TTC549 (cell line): ENCODE results near the gene PSPN.
A peak's percentile ranks its signal among the peaks of the same experiment; 100 is the strongest.

Experiments
- FAIRE-seq: peaks from 2 replicates; lab custom pipeline; 2012; peaks lifted over from hg19 to GRCh38; lab: Jason Lieb, UNC

The PSPN gene, protein sequence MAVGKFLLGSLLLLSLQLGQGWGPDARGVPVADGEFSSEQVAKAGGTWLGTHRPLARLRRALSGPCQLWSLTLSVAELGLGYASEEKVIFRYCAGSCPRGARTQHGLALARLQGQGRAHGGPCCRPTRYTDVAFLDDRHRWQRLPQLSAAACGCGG

DNA sequence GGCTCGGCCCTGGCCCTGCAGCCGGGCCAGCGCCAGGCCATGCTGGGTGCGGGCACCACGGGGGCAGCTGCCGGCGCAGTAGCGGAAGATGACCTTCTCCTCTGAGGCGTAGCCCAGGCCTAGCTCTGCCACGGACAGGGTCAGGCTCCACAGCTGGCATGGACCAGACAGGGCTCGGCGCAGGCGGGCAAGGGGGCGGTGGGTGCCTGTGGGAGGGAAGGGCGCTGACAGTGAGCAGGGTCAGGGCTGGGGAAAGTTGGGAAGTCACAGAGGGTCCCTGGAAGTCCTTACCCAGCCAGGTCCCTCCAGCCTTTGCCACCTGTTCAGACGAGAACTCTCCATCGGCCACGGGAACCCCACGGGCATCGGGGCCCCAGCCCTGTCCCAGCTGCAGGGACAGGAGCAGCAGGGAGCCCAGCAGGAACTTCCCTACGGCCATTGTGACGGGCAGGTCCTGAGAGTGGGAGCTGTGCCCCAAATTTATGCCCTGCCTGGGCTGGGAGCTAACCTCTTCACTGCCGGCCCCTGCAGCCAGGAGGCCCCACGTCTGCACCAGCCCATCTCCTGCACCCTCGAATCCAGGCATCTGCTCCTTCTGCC is at the start of gene PSPN:
Gene PSPN, minus strand, starts transcription at position 523 of the 600 bp plus-strand sequence. Its CDS starts 84 bp downstream, at position 439.
- no peak for FAIRE-seq

DNA sequence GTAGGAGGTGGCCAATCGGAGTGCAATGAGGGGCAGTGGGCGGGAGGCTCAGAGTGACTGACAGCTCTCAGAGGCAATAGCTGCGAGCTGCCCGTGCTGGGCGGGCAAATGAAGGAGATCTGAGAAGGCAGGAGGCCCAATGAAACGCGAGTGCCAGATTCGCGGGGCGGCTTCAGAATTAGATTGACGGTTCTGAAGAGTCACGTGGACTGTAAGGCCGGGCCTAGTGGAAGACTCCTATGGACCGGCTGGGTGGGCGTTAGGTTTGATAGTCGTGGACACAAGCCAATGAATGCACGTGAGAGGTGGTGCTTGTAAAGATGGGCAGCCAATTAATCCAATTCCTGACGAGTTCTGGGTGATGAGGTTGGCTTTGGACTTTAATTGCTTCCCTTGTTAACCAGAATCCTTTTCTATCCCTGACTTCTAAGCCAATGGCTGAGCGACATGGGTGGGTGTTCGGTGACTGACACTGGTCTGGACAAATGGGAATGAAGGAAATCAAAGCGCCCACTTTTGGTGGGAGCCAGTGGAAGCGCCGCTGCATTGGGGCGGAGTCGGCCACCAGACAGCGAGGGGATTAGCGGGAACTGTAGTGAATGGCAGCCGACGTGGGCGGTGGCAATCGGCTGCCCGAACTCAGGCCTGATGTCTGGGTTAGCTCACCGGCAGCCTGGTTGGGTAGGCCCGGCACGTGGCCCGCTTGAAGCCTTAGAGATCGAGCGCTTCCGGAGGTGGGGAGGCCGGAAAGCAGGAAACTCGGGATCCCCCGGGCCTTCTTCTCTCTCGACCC is 49.4 kb upstream of the PSPN start:
- peak; percentile 99 for FAIRE-seq

DNA sequence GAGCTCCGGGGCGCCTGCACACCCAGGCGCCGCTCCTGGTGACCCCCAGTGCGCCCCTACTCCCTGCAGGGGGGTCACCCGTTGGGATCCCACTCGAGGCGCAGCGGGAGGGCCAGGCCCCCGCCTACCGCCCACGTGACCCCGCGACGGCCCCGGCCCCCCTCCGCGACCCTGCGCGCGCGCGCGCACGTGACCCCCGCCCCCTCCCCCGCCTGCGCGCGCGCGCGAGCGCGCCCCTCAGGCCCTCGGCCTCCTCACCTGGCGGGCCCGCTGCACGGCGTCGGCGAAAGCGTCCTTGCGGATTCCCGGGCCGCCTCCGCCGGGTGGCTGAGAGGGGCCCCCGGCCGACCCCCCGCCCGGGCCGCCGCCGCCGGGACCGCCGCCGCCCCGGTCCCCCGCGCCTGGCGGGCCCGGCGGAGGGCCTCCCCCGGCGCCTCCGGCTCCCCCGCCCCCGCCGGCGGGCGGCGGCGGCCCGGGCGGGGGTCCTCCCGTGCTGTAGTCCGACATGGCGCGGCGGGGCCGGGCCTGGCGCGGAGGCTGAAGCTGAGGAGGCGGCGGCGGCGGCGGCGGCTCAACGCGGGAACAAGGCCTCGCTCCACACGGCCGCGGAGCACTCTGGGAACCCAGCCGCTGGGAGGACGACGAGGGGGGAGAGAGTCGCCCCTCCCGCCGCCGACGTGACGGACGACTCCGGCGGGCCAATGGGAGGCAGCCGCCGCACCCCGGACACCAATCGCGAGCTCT is 48.6 kb upstream of the PSPN start, which contains the start of gene KHSRP:
Gene KHSRP, minus strand, starts transcription at position 617 of the 744 bp plus-strand sequence. Its CDS starts 110 bp downstream, at position 507.
- FAIRE-seq = no peak

DNA sequence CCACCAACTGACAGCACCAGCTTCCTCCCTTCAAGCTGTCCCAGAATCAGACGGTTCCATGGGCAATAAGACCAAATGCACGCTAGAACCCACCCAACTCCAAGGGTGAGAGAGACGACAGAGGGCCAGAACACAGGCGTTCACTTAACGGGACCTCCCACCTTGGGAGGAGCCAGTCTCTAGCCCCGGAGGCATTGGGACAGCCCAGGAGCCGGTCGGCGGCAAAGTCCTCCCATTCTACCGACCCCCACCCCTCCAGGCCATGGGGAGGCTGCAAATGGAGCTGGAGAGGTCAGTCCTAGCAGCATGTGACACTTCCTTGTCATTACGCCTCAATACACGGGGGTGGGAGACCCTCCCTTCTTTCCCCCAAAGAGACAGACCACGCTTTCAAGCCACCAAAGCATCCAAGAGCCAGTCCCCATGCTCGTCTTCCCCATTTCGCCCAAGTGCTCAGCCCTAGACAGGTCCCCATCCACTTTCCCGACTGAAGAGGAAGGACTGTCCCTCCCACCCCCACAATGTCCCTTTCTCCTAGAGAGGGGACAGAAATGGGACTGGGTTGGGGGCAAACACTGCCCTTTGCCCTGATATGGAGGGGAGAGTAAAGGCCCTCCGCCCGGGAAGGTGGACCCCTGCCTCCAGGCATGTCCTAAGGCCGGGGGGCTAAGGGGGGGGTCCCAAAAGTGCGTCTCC is 47.9 kb upstream of the PSPN start:
- FAIRE-seq = no peak

DNA sequence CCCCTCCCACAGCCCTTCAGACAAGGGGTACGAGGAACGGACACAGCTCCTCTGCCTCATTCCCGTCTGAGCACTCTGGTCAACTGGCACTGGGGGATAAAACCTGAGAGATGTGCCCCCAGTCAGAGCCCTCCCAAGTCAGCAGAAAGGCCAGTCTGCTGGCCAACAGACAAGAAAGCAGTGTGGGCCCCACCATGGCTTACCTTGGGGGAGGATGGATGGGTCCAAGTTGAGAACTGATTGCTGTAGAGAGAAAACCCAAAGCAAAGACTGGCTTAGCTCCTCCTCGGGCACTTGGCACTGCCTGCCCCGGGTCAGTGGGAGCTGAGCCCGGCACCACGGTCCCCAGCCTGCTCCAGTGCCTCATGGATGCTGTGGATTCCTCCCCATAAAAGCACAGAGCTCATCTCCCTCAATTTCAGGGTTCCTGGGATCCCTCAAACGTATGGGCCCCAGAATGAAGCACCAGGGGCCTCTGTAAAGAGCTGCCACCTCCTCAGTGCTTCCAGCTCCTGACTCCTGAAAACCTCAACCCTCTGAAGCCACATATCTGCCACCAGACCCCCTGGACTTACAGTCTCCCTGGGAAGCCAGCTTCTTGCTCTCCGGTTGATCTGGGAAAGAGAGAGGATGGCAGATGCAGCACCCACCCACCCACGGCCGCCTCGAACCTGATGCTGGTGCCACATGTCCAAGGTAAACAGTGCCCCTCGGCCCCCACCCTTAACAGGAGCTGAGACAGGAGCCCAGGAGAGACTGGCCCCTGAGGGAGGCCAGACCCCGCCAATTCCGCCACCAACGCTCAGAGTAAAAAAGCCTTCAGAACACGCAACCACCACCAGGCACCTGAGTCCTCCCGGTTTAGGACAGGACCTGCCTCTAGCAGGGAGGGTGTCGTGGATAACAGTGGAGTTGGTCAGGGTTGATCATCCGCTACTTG is 45.6 kb upstream of the PSPN start:
- FAIRE-seq = no peak

DNA sequence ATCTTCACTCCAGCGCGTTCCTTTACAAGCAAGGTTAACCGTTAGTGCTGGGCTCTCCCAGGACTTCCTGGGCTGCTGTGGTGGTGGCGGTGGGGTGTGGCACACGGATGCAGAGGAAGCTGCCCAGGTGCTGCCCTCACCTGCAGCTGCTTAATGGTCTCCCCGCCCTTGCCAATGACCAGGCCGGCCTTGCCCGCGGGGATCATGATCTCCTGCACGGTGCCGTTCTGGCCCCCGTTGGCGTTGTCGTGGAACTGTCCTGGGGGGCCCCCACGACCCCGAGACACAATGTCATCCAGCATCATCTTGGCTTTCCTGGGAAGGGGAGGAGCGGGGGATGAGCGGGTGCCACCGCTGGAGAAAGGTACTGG is 42.8 kb upstream of the PSPN start:
- FAIRE-seq = no peak

DNA sequence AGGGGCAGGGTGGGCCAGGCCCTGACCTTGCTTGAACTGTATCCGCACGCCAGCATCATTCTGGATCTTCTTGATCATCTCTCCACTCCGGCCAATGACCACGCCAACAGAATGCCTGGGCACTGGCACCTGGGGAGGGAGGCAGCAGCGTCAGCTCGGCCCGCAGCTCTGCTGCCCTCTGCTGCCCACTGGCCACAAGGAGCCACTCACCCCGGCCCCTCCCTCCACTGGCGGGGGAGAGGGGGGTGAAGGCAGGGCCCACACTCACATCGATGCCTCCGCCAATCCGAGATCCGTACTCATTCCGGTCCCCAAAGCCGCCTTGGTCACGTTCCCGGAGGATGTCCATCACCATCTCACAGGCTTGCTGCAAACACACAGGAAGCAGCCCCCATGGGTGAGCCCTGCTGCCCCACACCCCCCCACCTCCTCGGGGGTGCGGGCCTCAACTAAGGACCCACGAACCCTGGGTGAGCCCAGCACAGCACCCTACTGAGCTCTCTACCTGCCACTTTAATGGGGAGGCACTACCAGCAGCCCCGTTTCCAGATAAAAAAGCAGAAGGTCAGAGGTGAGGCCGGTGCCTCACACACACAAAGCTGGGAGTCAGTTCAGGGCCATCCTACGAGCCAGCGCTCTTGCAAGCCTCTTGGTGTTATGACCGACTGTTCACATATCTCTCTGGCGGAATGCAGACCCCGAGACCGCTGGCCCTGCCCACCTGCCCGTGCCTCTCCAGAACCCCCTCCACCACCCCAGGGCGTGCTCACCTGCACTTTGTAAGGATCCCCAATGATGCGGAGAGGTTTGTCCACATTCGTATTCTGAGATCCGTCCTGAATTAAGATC is 42.2 kb upstream of the PSPN start:
- FAIRE-seq = no peak

DNA sequence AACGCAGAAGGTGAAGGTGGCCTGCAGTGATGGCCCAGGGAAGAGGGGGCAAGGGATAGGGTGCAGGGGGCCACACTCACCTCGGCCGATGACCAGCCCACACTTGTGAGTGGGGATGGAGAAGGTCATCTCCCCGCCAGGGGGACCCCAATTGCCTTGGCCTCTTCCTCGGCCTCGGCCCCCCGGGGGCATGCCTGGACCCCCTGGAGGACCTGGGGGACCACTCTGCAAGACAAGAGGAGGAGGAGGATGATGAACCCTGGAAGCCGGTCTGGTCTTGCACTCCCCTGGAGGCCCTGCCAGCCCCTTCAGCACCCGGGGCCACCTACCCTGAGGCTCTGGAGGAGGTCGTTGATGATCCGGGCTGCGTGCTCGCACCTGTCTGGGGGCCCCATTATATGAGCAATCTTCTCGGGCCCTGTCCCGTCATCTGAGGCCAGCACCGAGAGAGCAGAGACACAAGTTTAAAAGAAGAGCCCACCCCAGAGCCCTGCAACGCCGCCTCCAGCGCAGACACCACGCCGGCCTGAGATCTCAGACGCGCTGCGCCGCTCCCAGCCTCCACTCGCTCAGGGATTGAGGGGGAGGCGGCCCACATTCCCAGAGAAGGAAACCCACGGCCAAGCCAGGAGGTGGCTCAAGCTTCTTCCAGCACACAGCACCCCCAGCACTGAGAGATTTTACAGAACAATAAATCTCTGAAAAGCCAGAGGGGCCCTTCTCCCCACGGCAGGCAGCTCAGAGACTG is 41.1 kb upstream of the PSPN start:
- FAIRE-seq = no peak

DNA sequence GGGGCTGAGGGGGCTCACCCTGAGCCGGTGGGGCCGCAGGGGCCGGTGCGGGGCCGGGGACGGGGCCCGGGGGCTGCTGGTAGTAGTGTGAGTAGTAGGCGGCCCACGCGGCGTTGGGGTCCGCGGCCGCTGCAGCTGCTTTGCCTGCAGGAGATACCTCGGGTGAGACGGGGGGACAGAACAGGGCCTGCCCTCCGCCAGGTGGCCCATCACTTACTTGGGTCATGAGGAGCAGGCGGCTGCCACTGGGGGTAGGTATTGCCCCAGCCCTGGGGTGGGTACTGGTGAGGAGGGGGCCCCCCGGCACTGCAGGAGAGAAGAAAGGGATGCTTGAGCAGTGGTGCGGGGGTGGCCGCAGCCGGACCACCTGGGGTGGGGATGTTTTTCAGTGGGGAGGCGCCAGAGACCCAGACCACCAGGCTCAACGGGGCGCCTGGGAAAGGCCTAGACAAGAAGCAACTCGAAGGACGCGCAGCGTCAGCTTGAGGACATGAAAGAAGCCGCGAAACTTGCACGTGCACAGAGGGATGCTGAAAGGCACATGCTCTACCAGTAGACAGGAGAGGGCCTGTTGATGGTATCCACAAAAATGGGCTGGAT is 40.0 kb upstream of the PSPN start:
- no peak for FAIRE-seq

DNA sequence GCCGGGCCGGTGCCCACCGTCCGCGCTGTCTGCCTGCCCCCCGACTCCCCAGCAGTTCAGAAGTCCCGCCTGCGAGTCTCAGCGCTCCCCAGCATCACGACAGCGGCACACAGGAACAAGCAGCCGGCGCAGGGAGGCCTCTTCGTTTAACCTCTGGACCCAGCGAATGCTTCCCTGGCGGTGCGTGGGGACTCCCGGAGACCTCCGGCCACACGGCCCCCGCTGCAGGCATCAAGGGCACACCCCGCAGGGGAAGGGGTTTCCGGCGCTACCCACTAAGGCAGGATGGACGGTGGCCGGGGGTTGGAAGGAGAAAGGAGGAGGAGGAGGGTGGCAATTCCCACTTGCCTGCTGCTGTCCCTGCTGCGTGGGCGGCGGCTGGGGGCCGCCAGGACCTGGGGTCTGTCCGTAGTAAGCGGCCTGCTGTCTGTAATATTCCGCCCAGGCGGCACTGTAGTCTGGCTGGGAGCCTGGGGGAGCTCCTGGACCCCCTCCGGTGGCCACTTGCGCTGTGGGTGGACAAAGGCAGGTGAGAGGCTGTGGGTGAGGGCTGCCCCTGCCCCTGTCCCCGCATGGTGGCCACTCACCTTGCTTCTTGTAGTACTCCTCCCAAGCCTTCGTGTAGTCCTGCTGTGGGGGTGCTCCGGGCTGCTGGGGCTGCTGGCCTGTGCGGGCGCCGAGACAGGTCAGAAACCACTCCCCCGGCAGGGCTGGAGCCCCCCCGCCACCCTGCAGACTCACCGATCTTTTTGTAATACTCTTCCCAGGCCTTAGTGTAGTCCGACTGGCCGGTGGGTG is 39.3 kb upstream of the PSPN start:
- FAIRE-seq = no peak

DNA sequence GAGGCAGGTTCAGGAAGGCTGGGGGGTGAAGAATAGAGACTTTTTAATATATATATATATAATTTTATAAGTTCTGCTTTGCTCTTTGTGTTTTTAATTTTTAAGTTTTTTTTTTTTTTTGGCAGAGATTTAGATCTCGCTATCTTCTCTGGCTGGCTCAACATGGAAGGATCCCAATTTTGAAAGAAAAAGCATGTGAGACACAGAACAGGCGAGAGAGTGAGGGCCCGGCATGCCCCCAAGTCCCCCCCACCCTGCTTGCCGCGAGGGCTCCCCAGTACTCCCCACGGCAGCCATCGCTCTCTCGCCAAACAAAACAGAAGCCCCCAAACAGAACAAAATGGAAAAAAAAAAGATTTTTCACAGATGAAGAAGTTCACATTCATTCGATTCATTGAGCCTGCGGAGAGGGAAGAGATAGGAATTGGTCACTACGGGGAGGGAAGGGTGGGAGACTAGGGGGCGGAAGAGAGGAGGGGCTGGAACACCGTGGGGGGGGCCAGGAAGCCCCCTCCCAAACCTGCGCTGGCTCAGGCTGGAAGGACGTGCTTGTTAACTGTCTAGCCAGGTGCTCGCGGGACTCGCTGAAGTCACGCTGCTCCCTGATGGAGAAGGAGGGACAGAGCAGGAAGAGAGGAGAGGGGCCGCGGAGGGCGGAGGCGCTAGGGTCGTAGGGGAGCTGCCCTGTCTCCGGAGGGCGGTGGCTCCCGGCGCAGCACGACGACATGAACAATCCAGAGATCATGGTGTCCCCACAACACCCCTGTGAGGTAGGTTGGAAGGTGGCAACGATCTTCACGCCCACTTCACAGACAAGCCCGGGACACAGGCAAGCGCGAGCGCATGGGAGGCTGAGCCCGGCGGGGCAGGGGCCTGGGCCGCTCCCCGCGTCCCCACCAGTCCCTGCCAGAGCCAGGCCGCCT is 38.2 kb upstream of the PSPN start:
- no peak for FAIRE-seq

DNA sequence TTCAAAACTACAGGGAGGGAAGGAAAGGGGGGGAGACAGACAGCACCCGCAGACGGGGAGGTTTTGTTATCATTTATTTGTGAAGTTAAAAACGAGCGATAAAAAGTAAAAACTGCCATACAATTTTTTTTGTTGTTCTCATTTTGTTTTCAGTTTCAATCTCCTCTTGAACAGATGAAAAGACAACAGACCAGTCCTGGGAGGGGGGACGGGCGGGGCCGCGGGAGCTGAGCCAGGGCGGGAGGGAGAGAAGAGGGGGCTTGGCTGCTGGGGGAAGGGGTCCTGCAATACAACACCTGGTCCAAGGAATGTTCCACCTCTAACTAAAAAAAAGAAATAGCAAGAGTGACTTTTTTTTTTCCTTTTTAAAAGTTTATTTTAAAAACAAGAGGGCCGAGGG is 37.6 kb upstream of the PSPN start:
- no peak for FAIRE-seq

DNA sequence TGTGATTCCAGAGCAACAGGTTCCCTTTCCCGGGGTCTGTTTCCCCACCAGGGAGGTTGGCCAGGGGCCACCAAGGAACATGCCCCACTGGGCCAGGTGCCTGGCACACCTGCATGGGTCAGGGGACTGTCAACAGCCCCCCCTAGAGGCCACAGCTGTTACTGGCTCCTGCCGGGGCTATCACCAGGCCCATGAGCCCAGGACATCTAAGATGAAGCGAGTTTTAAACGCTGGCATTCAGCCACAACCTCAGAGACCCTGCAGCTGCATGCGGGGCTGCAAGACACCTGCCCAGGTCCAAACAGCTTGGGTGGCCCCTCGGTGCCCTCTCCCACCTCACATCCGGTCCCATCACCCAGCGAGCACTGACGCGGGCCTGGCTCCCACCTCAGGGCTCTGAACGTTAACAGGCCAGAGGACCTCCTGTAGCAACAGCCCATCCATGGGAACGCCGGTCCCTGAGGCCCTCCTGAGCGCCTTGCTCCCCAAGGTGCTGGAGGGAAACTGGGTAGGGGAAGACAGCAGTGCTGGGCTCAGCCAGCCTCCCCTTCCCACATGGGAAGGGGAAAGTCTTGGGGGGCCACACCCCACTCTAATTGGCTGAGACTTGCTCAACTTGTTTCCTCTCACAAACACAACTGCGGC is 36.8 kb upstream of the PSPN start:
- no peak for FAIRE-seq

DNA sequence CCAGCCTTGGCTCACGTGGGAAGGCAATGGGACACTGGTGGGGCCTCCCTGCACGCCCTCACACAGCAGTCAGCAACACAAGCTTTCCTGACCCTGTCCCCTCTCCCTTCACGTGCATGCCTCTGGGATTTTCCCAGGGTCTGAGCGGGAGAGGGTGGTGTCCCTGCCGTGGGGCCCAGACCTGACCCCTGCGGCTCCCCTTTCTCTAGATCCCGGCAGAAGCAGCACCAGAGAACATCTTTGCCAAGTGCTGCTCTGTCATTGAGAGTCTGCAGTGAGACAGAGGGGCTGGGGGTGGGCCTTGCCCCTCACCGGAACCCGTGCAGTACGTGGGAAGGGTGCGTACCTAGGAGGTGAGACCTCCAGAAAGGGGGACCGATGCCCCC is 36.3 kb upstream of the PSPN start:
- FAIRE-seq = no peak

DNA sequence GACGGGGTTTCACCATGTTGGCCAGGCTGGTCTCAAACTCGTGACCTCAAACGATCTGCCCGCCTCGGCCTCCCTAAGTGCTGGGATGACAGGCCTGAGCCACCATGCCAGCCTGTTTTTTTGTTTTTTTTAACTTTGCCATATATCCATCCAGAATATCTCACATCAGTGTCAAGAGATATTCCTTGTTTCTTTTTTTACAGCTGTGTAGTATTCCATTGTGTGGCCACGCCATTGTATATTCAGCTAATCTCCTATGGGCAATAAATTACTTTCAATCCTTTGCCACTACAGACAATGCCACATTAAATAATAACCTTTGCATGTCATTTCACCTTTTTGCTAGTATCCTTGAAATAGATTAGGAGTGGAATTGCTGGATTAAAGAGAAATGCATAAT is 33.6 kb upstream of the PSPN start:
- no peak for FAIRE-seq

DNA sequence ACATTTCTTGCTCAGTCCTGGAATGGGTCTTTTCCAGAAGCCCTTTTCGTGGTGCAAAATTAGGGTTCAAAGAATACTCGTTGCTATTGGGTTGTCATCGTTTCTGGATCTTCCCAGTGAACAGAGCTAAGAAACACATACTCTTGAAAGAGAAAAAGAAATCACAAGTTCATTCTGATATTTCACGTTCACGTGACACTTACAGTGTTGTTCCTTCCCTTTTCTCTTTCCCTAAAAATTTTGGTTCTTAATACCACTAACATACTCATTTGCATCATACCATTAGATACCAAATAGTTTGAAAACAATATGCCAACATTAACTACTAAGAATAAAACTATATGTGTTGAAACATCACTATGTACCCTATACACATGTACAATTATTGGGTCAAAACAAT is 30.7 kb upstream of the PSPN start:
- FAIRE-seq = peak; percentile 40
